ENCODE results near the gene KANTR.

Gene KANTR

DNA sequence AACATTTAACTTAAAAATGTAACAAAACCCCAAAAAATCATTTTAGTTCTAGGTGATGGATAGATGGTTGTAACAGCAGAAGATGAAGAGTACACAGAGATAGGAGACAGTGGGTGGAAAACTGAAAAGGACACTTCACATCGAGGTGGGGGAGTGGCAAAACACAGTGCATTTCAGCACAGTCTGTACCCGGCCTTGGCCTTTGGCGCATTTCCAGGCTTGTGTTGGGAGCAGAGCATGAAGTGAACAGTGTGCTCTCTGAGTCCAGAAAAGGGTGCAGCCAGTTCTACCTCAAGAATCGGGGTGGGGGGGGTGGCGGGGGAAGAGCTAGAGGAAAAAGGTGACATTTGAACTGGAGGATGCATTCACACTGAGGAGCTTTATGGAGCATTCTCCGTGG, 7.5 kb upstream of the KANTR start:
- TF ChIP-seq POLR2AphosphoS5 (IDR thresholded peaks at IDR 0.05; ENCODE audit: low read depth, low read length): no peak
- TF ChIP-seq SIN3A (IDR thresholded peaks at IDR 0.05; ENCODE audit: borderline replicate concordance, insufficient read depth, low read length): no peak
- TF ChIP-seq, protein P1, sequence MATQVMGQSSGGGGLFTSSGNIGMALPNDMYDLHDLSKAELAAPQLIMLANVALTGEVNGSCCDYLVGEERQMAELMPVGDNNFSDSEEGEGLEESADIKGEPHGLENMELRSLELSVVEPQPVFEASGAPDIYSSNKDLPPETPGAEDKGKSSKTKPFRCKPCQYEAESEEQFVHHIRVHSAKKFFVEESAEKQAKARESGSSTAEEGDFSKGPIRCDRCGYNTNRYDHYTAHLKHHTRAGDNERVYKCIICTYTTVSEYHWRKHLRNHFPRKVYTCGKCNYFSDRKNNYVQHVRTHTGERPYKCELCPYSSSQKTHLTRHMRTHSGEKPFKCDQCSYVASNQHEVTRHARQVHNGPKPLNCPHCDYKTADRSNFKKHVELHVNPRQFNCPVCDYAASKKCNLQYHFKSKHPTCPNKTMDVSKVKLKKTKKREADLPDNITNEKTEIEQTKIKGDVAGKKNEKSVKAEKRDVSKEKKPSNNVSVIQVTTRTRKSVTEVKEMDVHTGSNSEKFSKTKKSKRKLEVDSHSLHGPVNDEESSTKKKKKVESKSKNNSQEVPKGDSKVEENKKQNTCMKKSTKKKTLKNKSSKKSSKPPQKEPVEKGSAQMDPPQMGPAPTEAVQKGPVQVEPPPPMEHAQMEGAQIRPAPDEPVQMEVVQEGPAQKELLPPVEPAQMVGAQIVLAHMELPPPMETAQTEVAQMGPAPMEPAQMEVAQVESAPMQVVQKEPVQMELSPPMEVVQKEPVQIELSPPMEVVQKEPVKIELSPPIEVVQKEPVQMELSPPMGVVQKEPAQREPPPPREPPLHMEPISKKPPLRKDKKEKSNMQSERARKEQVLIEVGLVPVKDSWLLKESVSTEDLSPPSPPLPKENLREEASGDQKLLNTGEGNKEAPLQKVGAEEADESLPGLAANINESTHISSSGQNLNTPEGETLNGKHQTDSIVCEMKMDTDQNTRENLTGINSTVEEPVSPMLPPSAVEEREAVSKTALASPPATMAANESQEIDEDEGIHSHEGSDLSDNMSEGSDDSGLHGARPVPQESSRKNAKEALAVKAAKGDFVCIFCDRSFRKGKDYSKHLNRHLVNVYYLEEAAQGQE (IDR thresholded peaks at IDR 0.05; ENCODE audit: insufficient read depth in 1 of 2, low read depth in 2 of 2, low read length in 2 of 2): no peak
- TF ChIP-seq TAF1 (IDR thresholded peaks at IDR 0.05; ENCODE audit: borderline replicate concordance, insufficient read depth, low read length): no peak
- TF ChIP-seq FOXP2 (optimal IDR thresholded peaks at IDR 0.05; ENCODE audit: borderline replicate concordance, extremely low read depth, extremely low read length, insufficient read depth): no peak

DNA sequence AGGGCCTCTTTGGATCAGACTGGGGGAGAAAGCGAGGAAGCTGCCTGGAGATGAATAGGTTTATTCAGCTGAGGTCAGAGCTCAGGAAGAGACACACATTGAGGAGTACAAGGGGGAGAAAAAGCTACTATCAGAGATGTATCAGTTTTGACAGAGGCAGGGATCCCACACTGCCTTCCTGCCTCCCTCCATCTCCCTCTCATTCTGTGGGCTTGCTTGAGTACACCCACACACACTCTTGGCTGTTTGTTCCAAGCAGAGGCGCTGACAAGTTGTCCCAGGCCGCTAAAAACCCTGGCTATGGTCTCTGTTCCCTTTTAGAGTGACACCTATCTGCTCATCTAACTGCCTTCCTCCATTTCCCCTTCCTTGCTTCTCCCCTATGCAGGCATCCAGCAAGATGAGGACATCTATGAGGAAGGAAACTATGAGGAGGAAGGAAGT, 6.5 kb upstream of the KANTR start:
- TF ChIP-seq TAF1 (IDR thresholded peaks at IDR 0.05; ENCODE audit: borderline replicate concordance, insufficient read depth, low read length) (no peak), POLR2AphosphoS5 (IDR thresholded peaks at IDR 0.05; ENCODE audit: low read depth, low read length) (no peak), SIN3A (IDR thresholded peaks at IDR 0.05; ENCODE audit: borderline replicate concordance, insufficient read depth, low read length) (no peak), FOXP2 (optimal IDR thresholded peaks at IDR 0.05; ENCODE audit: borderline replicate concordance, extremely low read depth, extremely low read length, insufficient read depth) (no peak)
- TF ChIP-seq, protein P1 (IDR thresholded peaks at IDR 0.05; ENCODE audit: insufficient read depth in 1 of 2, low read depth in 2 of 2, low read length in 2 of 2): no peak

DNA sequence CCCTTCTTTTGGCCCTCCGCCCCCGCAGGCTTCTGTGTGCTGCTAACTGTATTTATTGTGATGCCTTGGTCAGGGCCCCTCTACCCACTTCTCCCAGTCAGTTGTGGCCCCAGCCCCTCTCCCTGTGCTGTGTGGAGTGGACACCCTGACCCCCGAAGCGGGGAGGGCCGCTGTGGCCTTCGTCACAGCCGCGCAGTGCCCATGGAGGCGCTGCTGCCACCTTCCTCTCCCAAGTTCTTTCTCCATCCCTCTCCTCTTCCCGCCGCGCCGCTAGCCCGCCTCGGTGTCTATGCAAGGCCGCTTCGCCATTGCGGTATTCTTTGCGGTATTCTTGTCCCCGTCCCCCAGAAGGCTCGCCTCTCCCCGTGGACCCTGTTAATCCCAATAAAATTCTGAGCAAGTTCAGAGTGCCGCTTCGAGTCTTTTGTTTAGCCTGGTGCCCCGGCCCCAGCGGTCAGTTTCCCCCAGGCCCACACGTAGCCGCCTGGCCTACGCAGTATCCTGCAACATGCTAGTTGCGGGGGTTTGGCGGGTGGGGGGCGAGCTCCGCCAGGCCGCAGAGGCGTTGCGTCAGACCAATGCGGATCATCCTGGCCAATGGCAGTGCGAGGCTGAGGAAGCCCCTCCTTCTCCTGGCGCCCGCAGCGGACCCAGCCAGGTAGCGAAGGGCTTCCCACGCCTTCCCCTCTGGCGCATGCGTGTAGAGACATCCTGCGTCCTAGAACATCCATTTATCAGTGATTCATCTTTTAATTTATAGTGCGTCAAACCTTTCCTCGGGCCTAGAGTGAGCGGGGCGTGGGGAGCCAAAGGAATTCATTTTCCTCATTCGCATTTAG, 5.6 kb upstream of the KANTR start:
- TF ChIP-seq, protein P1 (IDR thresholded peaks at IDR 0.05; ENCODE audit: insufficient read depth in 1 of 2, low read depth in 2 of 2, low read length in 2 of 2): no peak
- TF ChIP-seq FOXP2 (optimal IDR thresholded peaks at IDR 0.05; ENCODE audit: borderline replicate concordance, extremely low read depth, extremely low read length, insufficient read depth): no peak
- no peak for TF ChIP-seq SIN3A (IDR thresholded peaks at IDR 0.05; ENCODE audit: borderline replicate concordance, insufficient read depth, low read length)
- TF ChIP-seq POLR2AphosphoS5 (IDR thresholded peaks at IDR 0.05; ENCODE audit: low read depth, low read length): no peak
- TF ChIP-seq TAF1 (IDR thresholded peaks at IDR 0.05; ENCODE audit: borderline replicate concordance, insufficient read depth, low read length): no peak

DNA sequence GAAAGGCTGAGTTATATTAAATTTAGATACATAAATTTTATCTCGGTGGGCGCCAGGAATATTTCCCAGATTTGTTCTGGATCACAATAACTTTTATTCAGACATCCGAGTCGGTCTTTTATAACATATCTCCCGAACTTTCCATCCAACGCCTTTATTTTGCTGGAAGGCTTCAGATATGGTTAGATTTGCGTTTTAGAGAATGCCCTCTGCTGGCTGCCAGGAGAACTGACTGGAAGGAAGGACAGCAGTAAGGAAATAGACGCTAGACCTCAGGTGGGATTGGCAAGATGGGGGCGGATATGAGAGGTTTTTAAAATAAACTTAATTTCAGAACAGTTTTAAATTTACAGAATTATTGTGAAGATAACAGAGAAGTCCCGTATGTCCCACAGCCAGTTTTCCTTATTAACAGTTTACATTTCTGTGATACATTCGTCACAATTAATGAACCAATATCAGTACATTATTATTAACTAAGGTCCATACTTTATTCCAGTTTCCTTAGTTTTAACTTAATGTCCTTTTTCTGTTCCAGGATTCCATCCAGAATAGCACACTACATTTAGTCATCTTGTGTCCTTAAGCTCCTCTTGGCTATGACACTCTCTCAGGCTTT, 4.6 kb upstream of the KANTR start:
- TF ChIP-seq TAF1 (IDR thresholded peaks at IDR 0.05; ENCODE audit: borderline replicate concordance, insufficient read depth, low read length): no peak
- TF ChIP-seq, protein P1 (IDR thresholded peaks at IDR 0.05; ENCODE audit: insufficient read depth in 1 of 2, low read depth in 2 of 2, low read length in 2 of 2): no peak
- no peak for TF ChIP-seq POLR2AphosphoS5 (IDR thresholded peaks at IDR 0.05; ENCODE audit: low read depth, low read length)
- TF ChIP-seq FOXP2 (optimal IDR thresholded peaks at IDR 0.05; ENCODE audit: borderline replicate concordance, extremely low read depth, extremely low read length, insufficient read depth): no peak
- no peak for TF ChIP-seq SIN3A (IDR thresholded peaks at IDR 0.05; ENCODE audit: borderline replicate concordance, insufficient read depth, low read length)

Measured in PFSK-1 (cell line).